HCT116 (cell line): ENCODE measurements around the gene GALNT18. TPM values are rescaled to one million over a fixed set of nuclear protein-coding genes. Genes with fewer than 3 reads are reported as not detected.

Experiments
- ATAC-seq: fragments of 200-7000 bp; cut with Tn5 transposase; 2 replicates; pipeline ENCODE4 v1.9.1; 2020; ENCODE audit warnings: mild to moderate bottlenecking, moderate library complexity
- BruUV-seq: library from RNA; stranded (reverse); fragments of 400-500 nt; replicated peaks from 2 replicates; lab custom pipeline; 2021; lab: Mats Ljungman, UMichigan
- CTCF ChIA-PET: fragments of 300-600 bp; sonication (Branson Sonifier 250); formaldehyde crosslinking; loops from one replicate; lab custom pipeline; 2021; ENCODE audit warnings: antibody characterized with exemption; lab: Charles Lee
- POLR2A ChIA-PET: fragments of 300-600, 350-600 bp; sonication (Branson Sonifier 250); formaldehyde crosslinking; loops from one replicate; lab custom pipeline; 2021; ENCODE audit warnings: antibody characterized with exemption; lab: Charles Lee
- RAD21 ChIA-PET, 2 experiments: fragments of 300-600 bp; sonication (Branson Sonifier 250); formaldehyde crosslinking; loops; one replicate each; lab custom pipeline; 2023; ENCODE audit warnings: low total read pairs in 2 of 2; ENCODE audit not compliant: uncharacterized antibody in 2 of 2, unreplicated experiment in 2 of 2, low non-redundant PET in 1 of 2; lab: Charles Lee
- DNase-seq: peaks from one replicate; pipeline ENCODE4 v3.0.0-alpha.2; 2010; ENCODE audit warnings: low read depth, low spot score
- H2AFZ ChIP-seq: fragments of 200-600 bp; shearing (Covaris generic), sonication (generic); 2 replicates; pipeline ENCODE4 v1.6.1; 2017; ENCODE audit warnings: low read depth, mixed run types, mixed read lengths, antibody characterized with exemption, low read length; ENCODE audit not compliant: poor library complexity, severe bottlenecking
- H3K27ac ChIP-seq: 2 replicates; pipeline ENCODE4 v1.5.1; 2012; ENCODE audit warnings: low read depth, low read length
- H3K27me3 ChIP-seq: fragments of 200-600 bp; sonication (generic); 2 replicates; pipeline ENCODE4 v1.6.1; 2016; ENCODE audit warnings: mixed run types, low read length, mixed read lengths; ENCODE audit not compliant: insufficient read depth
- H3K36me3 ChIP-seq, 2 experiments: fragments of 200-500 bp in 1 of 2; fragments of 200-600 bp in 1 of 2; sonication (Bioruptor generic) in 1 of 2; sonication (generic) in 1 of 2; 2 replicates each; pipeline versions ENCODE4 v1.5.1 to v1.6.1; 2014 to 2016; ENCODE audit warnings: low read length in 2 of 2, inconsistent platforms in 1 of 2, mixed read lengths in 1 of 2, mixed run types in 1 of 2; ENCODE audit not compliant: insufficient read depth in 2 of 2, control insufficient read depth in 1 of 2
- H3K4me1 ChIP-seq, 2 experiments: fragments of 200-600 bp in 1 of 2; sonication (generic) in 1 of 2; 2 replicates each; pipeline versions ENCODE4 v1.5.1 to v1.6.1; 2012 to 2017; ENCODE audit warnings: low read length in 2 of 2, inconsistent platforms in 1 of 2, mild to moderate bottlenecking in 1 of 2, mixed read lengths in 1 of 2, mixed run types in 1 of 2, moderate library complexity in 1 of 2; ENCODE audit not compliant: insufficient read depth in 2 of 2, control insufficient read depth in 1 of 2
- H3K4me2 ChIP-seq: fragments of 200-600 bp; sonication (generic); 2 replicates; pipeline ENCODE4 v1.6.1; 2017; ENCODE audit warnings: mixed run types, low read length, mixed read lengths
- H3K4me3 ChIP-seq, 2 experiments: fragments of 200-600 bp in 1 of 2; sonication (generic) in 1 of 2; replicated peaks in 1 of 2; 2 replicates each; pipeline ENCODE4 v1.5.1; 2011 to 2016; ENCODE audit warnings: low read length in 2 of 2, control low read depth in 1 of 2, low read depth in 1 of 2, mild to moderate bottlenecking in 1 of 2, mixed read lengths in 1 of 2, mixed run types in 1 of 2
- H3K79me2 ChIP-seq: fragments of 200-600 bp; sonication (generic); 2 replicates; pipeline ENCODE4 v1.6.1; 2017; ENCODE audit warnings: mild to moderate bottlenecking, mixed run types, low read length, moderate library complexity, mixed read lengths; ENCODE audit not compliant: insufficient read depth
- H3K9ac ChIP-seq: fragments of 200-600 bp; sonication (generic); 2 replicates; pipeline ENCODE4 v1.6.1; 2016; ENCODE audit warnings: low read length, mixed read lengths
- H3K9me2 ChIP-seq: fragments of 200-600 bp; sonication (generic), shearing (Covaris generic); 2 replicates; pipeline ENCODE4 v1.6.1; 2017; ENCODE audit warnings: mixed run types, mild to moderate bottlenecking, moderate library complexity; ENCODE audit not compliant: insufficient read depth
- H3K9me3 ChIP-seq, 2 experiments: fragments of 200-500 bp in 1 of 2; fragments of 200-600 bp in 1 of 2; sonication (Bioruptor generic) in 1 of 2; sonication (generic) in 1 of 2; 2 replicates each; pipeline ENCODE4 v1.6.1; 2014 to 2017; ENCODE audit warnings: low read length in 2 of 2, mixed read lengths in 2 of 2, inconsistent platforms in 1 of 2, low read depth in 1 of 2, mild to moderate bottlenecking in 1 of 2, mixed run types in 1 of 2, moderate library complexity in 1 of 2; ENCODE audit not compliant: control insufficient read depth in 1 of 2, insufficient read depth in 1 of 2
- H4K20me1 ChIP-seq: fragments of 200-600 bp; sonication (generic), shearing (Covaris generic); 2 replicates; pipeline ENCODE4 v1.6.1; 2017; ENCODE audit warnings: mixed run types, mild to moderate bottlenecking, moderate library complexity; ENCODE audit not compliant: insufficient read depth
- CEBPB ChIP-seq: IDR thresholded peaks from 2 replicates; pipeline ENCODE4 v1.6.1; 2012; ENCODE audit warnings: low read depth
- FOSL1 ChIP-seq: IDR thresholded peaks from 2 replicates; pipeline ENCODE4 v1.6.1; 2012; ENCODE audit warnings: low read depth
- JUND ChIP-seq: IDR thresholded peaks from 2 replicates; pipeline ENCODE4 v1.6.1; 2012
- POLR2A ChIP-seq: IDR thresholded peaks from 2 replicates; pipeline ENCODE4 v1.7.0; 2011; ENCODE audit warnings: borderline replicate concordance; ENCODE audit not compliant: insufficient read depth, insufficient read length; ENCODE audit errors: extremely low read depth
- POLR2AphosphoS5 ChIP-seq: IDR thresholded peaks from 2 replicates; pipeline ENCODE4 v1.6.1; 2011; ENCODE audit warnings: mild to moderate bottlenecking, low read depth, low read length, moderate library complexity
- RAD21 ChIP-seq: IDR thresholded peaks from 2 replicates; pipeline ENCODE4 v1.6.1; 2012; ENCODE audit warnings: low read depth, mild to moderate bottlenecking
- SIN3A ChIP-seq: IDR thresholded peaks from 2 replicates; pipeline ENCODE4 v1.6.1; 2012; ENCODE audit warnings: low read depth
- SP1 ChIP-seq: IDR thresholded peaks from 2 replicates; pipeline ENCODE4 v1.6.1; 2012; ENCODE audit warnings: low read depth
- ZFX ChIP-seq: fragments of 450-650 bp; IDR thresholded peaks from 2 replicates; pipeline ENCODE4 v1.6.1; 2017
- intact Hi-C: fragments of 100-400 bp; cut with micrococcal nuclease; formaldehyde crosslinking; loops from 2 replicates; pipeline ENCODE4 v1.10.0; 2022
- total RNA-seq: library from RNA; stranded (reverse); gene quantifications from one replicate; pipeline ENCODE4 v1.2.1, GENCODE V29; 2021; ENCODE audit not compliant: unreplicated experiment
- TF ChIP-seq, protein P1 (sequence below): IDR thresholded peaks from 2 replicates; pipeline ENCODE4 v1.6.1; 2012
- TF ChIP-seq, protein P2 (sequence below): IDR thresholded peaks from 2 replicates; pipeline ENCODE4 v1.6.1; 2011; ENCODE audit warnings: mild to moderate bottlenecking, low read length, moderate library complexity; ENCODE audit not compliant: insufficient replicate concordance; ENCODE audit errors: extremely low read depth
- TF ChIP-seq, protein P3 (sequence below): IDR thresholded peaks from 2 replicates; pipeline ENCODE4 v1.6.1; 2012

GALNT18 gene
- total RNA-seq, 1 experiment from 2014 or later, result 19.9 TPM

DNA sequence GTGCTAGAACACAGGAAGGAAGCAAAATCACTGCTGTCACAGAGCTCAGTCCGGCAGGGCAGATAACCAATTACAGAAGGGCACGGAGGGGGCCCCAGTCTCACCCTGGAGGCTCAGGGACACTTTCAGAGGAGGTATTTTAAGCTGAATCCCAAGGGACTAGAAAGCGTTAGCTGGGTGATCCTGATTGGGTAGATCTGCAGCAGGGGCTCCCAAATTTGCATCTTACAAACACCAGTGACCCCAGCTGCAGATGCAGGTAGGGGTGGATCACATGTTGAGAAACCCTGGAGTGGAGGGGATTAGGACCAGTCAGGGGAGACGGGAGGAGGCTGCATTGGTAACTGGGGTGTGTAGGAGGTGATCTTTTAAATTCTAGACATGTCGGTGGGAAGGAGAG lies 360.2 kb downstream of the GALNT18 start:
- H2AFZ ChIP-seq, result no peak overlapping the region
- H3K9me2 ChIP-seq, result no peaks in the 10 kb centered on the region
- no peaks in the 10 kb centered on the region for H3K9me3 ChIP-seq
- H3K4me1 ChIP-seq, result peaks cover 4 to 17% of the 10 kb centered on the region in 2 experiments; a peak in 2 of 4 replicates
- H3K27me3 ChIP-seq, result no peaks in the 10 kb centered on the region
- ChIA-PET CTCF (no interaction called here), POLR2A (no interaction called here), RAD21 (no interaction called here)
- intact Hi-C loops, result loop anchor here (10.0 kb wide), 1 partner anchor 523 kb away; no protein-coding TSS in a partner anchor
- no peak overlapping the region for H3K27ac ChIP-seq
- H3K4me3 ChIP-seq, result no peak overlapping the region
- H4K20me1 ChIP-seq, result no peaks in the 10 kb centered on the region
- no peak for TF ChIP-seq SIN3A
- TF ChIP-seq, protein P1, sequence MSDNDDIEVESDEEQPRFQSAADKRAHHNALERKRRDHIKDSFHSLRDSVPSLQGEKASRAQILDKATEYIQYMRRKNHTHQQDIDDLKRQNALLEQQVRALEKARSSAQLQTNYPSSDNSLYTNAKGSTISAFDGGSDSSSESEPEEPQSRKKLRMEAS, result no peak
- TF ChIP-seq, protein P2, sequence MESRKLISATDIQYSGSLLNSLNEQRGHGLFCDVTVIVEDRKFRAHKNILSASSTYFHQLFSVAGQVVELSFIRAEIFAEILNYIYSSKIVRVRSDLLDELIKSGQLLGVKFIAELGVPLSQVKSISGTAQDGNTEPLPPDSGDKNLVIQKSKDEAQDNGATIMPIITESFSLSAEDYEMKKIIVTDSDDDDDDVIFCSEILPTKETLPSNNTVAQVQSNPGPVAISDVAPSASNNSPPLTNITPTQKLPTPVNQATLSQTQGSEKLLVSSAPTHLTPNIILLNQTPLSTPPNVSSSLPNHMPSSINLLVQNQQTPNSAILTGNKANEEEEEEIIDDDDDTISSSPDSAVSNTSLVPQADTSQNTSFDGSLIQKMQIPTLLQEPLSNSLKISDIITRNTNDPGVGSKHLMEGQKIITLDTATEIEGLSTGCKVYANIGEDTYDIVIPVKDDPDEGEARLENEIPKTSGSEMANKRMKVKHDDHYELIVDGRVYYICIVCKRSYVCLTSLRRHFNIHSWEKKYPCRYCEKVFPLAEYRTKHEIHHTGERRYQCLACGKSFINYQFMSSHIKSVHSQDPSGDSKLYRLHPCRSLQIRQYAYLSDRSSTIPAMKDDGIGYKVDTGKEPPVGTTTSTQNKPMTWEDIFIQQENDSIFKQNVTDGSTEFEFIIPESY, result no peak
- no peak for TF ChIP-seq POLR2A
- TF ChIP-seq, protein P3, sequence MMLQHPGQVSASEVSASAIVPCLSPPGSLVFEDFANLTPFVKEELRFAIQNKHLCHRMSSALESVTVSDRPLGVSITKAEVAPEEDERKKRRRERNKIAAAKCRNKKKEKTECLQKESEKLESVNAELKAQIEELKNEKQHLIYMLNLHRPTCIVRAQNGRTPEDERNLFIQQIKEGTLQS, result no peak
- no peak for TF ChIP-seq RAD21
- no peak for TF ChIP-seq POLR2AphosphoS5
- DNase-seq, result no peak
- H3K79me2 ChIP-seq, result no peaks in the 10 kb centered on the region
- H3K9ac ChIP-seq, result no peak overlapping the region
- no TSS peak for BruUV-seq
- no peaks in the 10 kb centered on the region for H3K36me3 ChIP-seq
- no peak for ATAC-seq
- H3K4me2 ChIP-seq, result no peak overlapping the region

DNA sequence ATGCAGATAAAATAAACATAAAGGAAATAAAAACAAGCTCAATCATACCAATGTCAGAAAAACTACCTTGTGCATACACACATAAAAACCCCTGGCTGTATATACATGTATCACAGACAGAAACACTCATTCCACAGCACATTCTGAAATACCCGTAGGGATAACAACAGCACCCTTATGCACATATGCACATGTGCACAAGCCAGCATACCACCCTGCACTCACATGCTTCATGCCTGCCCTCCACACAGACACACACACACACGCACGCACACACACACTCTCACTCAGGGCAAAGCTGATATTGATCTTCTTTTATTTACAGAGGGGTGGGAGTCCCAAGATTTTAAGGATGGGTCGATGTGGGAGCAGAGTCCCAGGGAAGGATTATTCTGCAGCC lies 360.9 kb downstream of the GALNT18 start:
- ChIA-PET CTCF (no interaction called here), POLR2A (no interaction called here), RAD21 (no interaction called here)
- ATAC-seq (no peak), DNase-seq (no peak)
- intact Hi-C loops, result loop anchor here (10.0 kb wide), 1 partner anchor 524 kb away; no protein-coding TSS in a partner anchor
- Histone ChIP-seq H2AFZ (no peak overlapping the region), H3K36me3 (no peaks in the 10 kb centered on the region), H3K9me3 (no peaks in the 10 kb centered on the region), H4K20me1 (no peaks in the 10 kb centered on the region), H3K4me2 (no peak overlapping the region), H3K4me1 (peaks cover 4 to 11% of the 10 kb centered on the region in 2 experiments; a peak in 2 of 4 replicates), H3K79me2 (no peaks in the 10 kb centered on the region), H3K27ac (no peak overlapping the region), H3K27me3 (0 out of 2 replicates have a peak, but pooled peaks cover 5% of the 10 kb centered on the region), H3K4me3 (no peak overlapping the region), H3K9me2 (no peaks in the 10 kb centered on the region), H3K9ac (no peak overlapping the region)
- BruUV-seq, result no TSS peak
- TF ChIP-seq, protein P3, result no peak
- TF ChIP-seq CEBPB, result no peak
- no peak for TF ChIP-seq FOSL1
- no peak for TF ChIP-seq ZFX
- no peak for TF ChIP-seq RAD21
- TF ChIP-seq JUND, result no peak
- TF ChIP-seq SP1, result no peak
